ENCODE data around the gene ACBD5. TPM values are rescaled to one million over a fixed set of nuclear protein-coding genes. Genes with fewer than 3 reads are reported as not detected.
A peak's percentile ranks its signal among the peaks of the same experiment; 100 is the strongest.
"Not testable (repeated sequence)": the region's sequence is repeated elsewhere in the genome, so short reads cannot be mapped to it uniquely, and the experiment has no call there.

ACBD5 gene
- total RNA-seq (10 to 100 TPM; 20.7 to 21.2 (median 21.1) TPM), total RNA-seq (10.5 to 69.7 (median 41.3) reads per million in 29 experiments)
- 26.6 TPM for total RNA-seq (2013)

GRCh38 chr10:27240212-27241009, at the start of gene ACBD5:
ACBD5 (minus strand) TSS chr10:27240797; CDS start chr10:27240688, 109 bp downstream.
- Mint-ChIP-seq H3K4me1 (peaks cover 39 to 43% (median 40%) of the 10 kb centered on the region in 3 donors), H3K9me3 (no peaks in the 10 kb centered on the region), H3K4me3 (peak within 1 kb of the TSS; percentile 93 to 98 (median 98)), H3K27ac (peak within 1 kb of the TSS; percentile 97 to 99), H3K27me3 (no peaks in the 10 kb centered on the region), H3K36me3 (no peaks in the 10 kb centered on the region)
- ChIA-PET POLR2A (interaction anchor here in 1 of 2 donors (0.6 kb wide), 1 partner anchor 760 kb away, joined by 5 read pairs; no protein-coding TSS in a partner anchor), CTCF (interaction anchor here in 1 of 2 donors (1.0 to 1.4 kb wide), 4 partner anchors 10 to 379 kb away, joined by 3 to 7 read pairs (median 3); no protein-coding TSS in a partner anchor)
- WGBS (ENCODE audit: insufficient coverage), result under 1% methylated on average over 47 of the region's 64 CpGs
- Histone ChIP-seq H3K27ac (ENCODE audit: low read length) (peak within 1 kb of the TSS; percentile 97), H3K4me3 (ENCODE audit: control insufficient read depth in 1 of 2, extremely low read depth in 1 of 2, low read length in 1 of 2) (peak within 1 kb of the TSS; percentile 96), H3K9me3 (no peaks in the 10 kb centered on the region), H3K27me3 (replicated peaks in 1 of 2; ENCODE audit: control insufficient read depth in 2 of 2, extremely low read depth in 1 of 2, insufficient read depth in 2 of 2, low read length in 1 of 2) (no peaks in the 10 kb centered on the region), H3K36me3 (ENCODE audit: control insufficient read depth in 2 of 2, extremely low read depth in 1 of 2, insufficient read depth in 1 of 2, low read length in 1 of 2) (no peaks in the 10 kb centered on the region), H3K4me1 (ENCODE audit: control insufficient read depth in 1 of 2, extremely low read depth in 1 of 2, insufficient read depth in 2 of 2, low read length in 2 of 2) (peaks cover 15 to 41% of the 10 kb centered on the region in 2 experiments)
- peak in 33 of 35 experiments; percentile 25 to 70 (median 51) for DNase-seq
- ATAC-seq (replicated peaks in 1 of 4), result peak; percentile 47 to 62 (median 58)

DNA sequence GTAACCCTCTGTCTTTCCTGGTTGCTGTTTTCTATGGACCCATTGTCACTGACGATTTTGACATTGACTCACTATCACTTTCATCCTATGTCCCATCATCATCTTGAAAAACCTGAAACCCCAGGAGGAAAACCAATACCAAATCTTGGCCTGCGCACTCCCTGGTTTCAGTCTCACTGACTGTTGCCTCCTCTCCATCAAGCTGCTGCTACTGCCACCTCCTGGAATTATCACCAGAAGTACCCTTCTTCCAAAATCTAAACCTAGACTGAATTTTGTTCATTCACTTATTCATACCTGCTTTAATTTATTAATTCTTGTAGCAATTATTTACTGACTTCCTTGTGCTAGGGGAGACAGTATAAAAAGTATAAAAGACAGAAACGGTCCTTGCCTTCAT, 44.5 kb upstream of the ACBD5 start:
- Mint-ChIP-seq H3K27me3 (no peaks in the 10 kb centered on the region), H3K36me3 (no peaks in the 10 kb centered on the region), H3K4me1 (peaks cover 0 to 2% (median 0%) of the 10 kb centered on the region in 3 donors), H3K27ac (no peak overlapping the region), H3K4me3 (no peak overlapping the region), H3K9me3 (no peaks in the 10 kb centered on the region)
- ChIA-PET POLR2A (interaction anchor here in 1 of 2 donors (0.6 kb wide), 1 partner anchor 9 kb away, joined by 3 read pairs; no protein-coding TSS in a partner anchor), CTCF (interaction anchor here (0.7 to 1.7 kb wide), 5 partner anchors 28 to 75 kb away, joined by 3 to 17 read pairs (median 3); no protein-coding TSS in a partner anchor)
- H3K27me3 ChIP-seq (replicated peaks in 1 of 2; ENCODE audit: control insufficient read depth in 2 of 2, extremely low read depth in 1 of 2, insufficient read depth in 2 of 2, low read length in 1 of 2), result no peaks in the 10 kb centered on the region
- no peaks in the 10 kb centered on the region for H3K4me1 ChIP-seq (ENCODE audit: control insufficient read depth in 1 of 2, extremely low read depth in 1 of 2, insufficient read depth in 2 of 2, low read length in 2 of 2)
- DNase-seq (peak in 31 of 35 experiments; percentile 1 to 64 (median 20)), ATAC-seq (replicated peaks in 1 of 4) (peak in 3 of 4 experiments; percentile 65 to 76 (median 66))
- no peaks in the 10 kb centered on the region for H3K9me3 ChIP-seq
- H3K36me3 ChIP-seq (ENCODE audit: control insufficient read depth in 2 of 2, extremely low read depth in 1 of 2, insufficient read depth in 1 of 2, low read length in 1 of 2), result no peaks in the 10 kb centered on the region
- no peak overlapping the region for H3K4me3 ChIP-seq (ENCODE audit: control insufficient read depth in 1 of 2, extremely low read depth in 1 of 2, low read length in 1 of 2)
- WGBS (ENCODE audit: insufficient coverage), result 38% methylated on average over 2 of the region's 3 CpGs
- no peak overlapping the region for H3K27ac ChIP-seq (ENCODE audit: low read length)

DNA sequence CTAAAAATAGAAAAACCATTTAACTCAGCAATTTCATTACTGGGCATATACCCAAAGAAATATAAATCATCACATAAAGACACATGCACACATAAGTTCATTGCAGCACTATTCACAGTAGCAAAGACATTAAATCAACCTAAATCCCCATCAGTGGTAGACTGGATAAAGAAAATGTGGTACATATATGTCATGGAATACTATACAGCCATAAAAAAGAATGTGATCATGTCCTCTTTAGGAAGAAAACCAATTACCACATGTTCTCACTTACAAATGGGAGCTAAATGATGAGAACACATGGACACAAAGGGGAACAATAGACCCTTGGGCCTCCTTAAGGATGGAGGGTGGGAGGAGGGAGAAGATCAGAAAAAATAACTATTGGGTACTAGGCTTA, 36.0 kb upstream of the ACBD5 start:
- Histone ChIP-seq H3K27me3 (replicated peaks in 1 of 2; ENCODE audit: control insufficient read depth in 2 of 2, extremely low read depth in 1 of 2, insufficient read depth in 2 of 2, low read length in 1 of 2) (peaks cover 0 to 7% of the 10 kb centered on the region in 2 experiments), H3K4me1 (ENCODE audit: control insufficient read depth in 1 of 2, extremely low read depth in 1 of 2, insufficient read depth in 2 of 2, low read length in 2 of 2) (no peaks in the 10 kb centered on the region), H3K27ac (ENCODE audit: low read length) (no peak overlapping the region), H3K9me3 (no peaks in the 10 kb centered on the region), H3K36me3 (ENCODE audit: control insufficient read depth in 2 of 2, extremely low read depth in 1 of 2, insufficient read depth in 1 of 2, low read length in 1 of 2) (no peaks in the 10 kb centered on the region), H3K4me3 (ENCODE audit: control insufficient read depth in 1 of 2, extremely low read depth in 1 of 2, low read length in 1 of 2) (no peak overlapping the region)
- no peak for DNase-seq
- Mint-ChIP-seq H3K36me3 (no peaks in the 10 kb centered on the region), H3K27me3 (peaks cover 32 to 58% of the 10 kb centered on the region in 2 donors), H3K4me3 (no peak overlapping the region), H3K9me3 (peaks cover 0 to 5% (median 4%) of the 10 kb centered on the region in 3 donors), H3K27ac (no peak overlapping the region), H3K4me1 (no peaks in the 10 kb centered on the region)
- ChIA-PET POLR2A (no interaction called here), CTCF (no interaction called here)
- ATAC-seq (replicated peaks in 1 of 4), result no peak

DNA sequence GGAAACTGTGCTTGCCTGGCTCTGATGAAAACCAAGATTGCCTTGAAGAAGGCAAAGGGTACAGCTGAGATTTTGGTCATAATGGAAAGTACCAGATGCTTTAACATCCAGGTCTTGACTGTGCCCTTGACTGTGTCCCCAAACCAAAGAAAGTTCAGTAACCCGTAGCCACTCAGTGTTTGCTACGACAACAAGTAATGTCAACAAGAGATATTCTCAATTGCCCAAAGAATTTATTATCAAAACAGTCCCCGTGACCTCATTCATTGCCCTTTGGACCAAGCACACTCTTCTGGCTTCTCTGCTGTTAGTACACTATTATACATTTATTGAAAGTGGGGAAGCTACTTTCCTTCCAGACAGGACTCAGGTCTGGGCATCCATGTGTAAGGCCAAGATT, 25.4 kb upstream of the ACBD5 start:
- H3K27ac ChIP-seq (ENCODE audit: low read length); H3K4me1 ChIP-seq (ENCODE audit: control insufficient read depth in 1 of 2, extremely low read depth in 1 of 2, insufficient read depth in 2 of 2, low read length in 2 of 2); CTCF ChIA-PET; H3K27ac Mint-ChIP-seq; H3K36me3 Mint-ChIP-seq; ATAC-seq (replicated peaks in 1 of 4); H3K4me1 Mint-ChIP-seq; H3K9me3 Mint-ChIP-seq; H3K36me3 ChIP-seq (ENCODE audit: control insufficient read depth in 2 of 2, extremely low read depth in 1 of 2, insufficient read depth in 1 of 2, low read length in 1 of 2); H3K9me3 ChIP-seq; H3K4me3 Mint-ChIP-seq; POLR2A ChIA-PET; DNase-seq; H3K4me3 ChIP-seq (ENCODE audit: control insufficient read depth in 1 of 2, extremely low read depth in 1 of 2, low read length in 1 of 2): not testable (repeated sequence)
- H3K27me3 ChIP-seq (replicated peaks in 1 of 2; ENCODE audit: control insufficient read depth in 2 of 2, extremely low read depth in 1 of 2, insufficient read depth in 2 of 2, low read length in 1 of 2), result peaks cover 0 to 12% of the 10 kb centered on the region in 2 experiments
- H3K27me3 Mint-ChIP-seq, result peaks cover 18 to 32% of the 10 kb centered on the region in 2 donors
- no CpG with 5 or more reads among the region's 3 CpGs for WGBS (ENCODE audit: insufficient coverage)

DNA sequence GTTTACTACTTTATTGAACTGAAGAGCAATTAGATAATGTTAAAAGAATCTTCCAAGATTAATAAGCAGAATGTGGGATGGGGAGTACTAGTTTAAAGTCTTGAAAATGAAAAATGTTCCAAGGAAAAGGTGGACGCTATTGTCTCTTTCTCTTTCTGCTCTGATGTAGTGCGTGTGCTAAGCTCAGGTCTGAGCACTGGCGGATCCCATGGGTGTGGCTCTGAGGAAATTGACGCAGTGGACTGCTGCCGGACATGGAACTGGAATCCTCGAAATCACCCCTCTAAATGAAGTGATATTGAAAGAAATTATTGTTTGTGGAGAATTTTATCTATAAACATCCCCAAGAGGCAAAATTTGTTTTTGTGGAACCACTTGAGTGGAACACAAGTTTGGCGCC, 22.2 kb upstream of the ACBD5 start:
- H3K36me3 Mint-ChIP-seq; H3K9me3 ChIP-seq; DNase-seq; H3K27ac Mint-ChIP-seq; H3K4me3 ChIP-seq (ENCODE audit: control insufficient read depth in 1 of 2, extremely low read depth in 1 of 2, low read length in 1 of 2); H3K36me3 ChIP-seq (ENCODE audit: control insufficient read depth in 2 of 2, extremely low read depth in 1 of 2, insufficient read depth in 1 of 2, low read length in 1 of 2); H3K27ac ChIP-seq (ENCODE audit: low read length); H3K4me3 Mint-ChIP-seq; CTCF ChIA-PET; ATAC-seq (replicated peaks in 1 of 4); H3K9me3 Mint-ChIP-seq: not testable (repeated sequence)
- Histone ChIP-seq H3K4me1 (ENCODE audit: control insufficient read depth in 1 of 2, extremely low read depth in 1 of 2, insufficient read depth in 2 of 2, low read length in 2 of 2) (peaks cover 3 to 17% of the 10 kb centered on the region in 2 experiments), H3K27me3 (replicated peaks in 1 of 2; ENCODE audit: control insufficient read depth in 2 of 2, extremely low read depth in 1 of 2, insufficient read depth in 2 of 2, low read length in 1 of 2) (peaks cover 0 to 31% of the 10 kb centered on the region in 2 experiments)
- 80% methylated on average over 1 of the region's 7 CpGs for WGBS (ENCODE audit: insufficient coverage)
- Mint-ChIP-seq H3K4me1 (peaks cover 16 to 18% (median 16%) of the 10 kb centered on the region in 3 donors), H3K27me3 (peaks cover 34 to 52% of the 10 kb centered on the region in 2 donors)
- POLR2A ChIA-PET, result interaction anchor here in 1 of 2 donors (0.7 kb wide), 1 partner anchor 217 kb away, joined by 6 read pairs; no protein-coding TSS in a partner anchor
